ENCODE data around the gene ADGRF4. TPM values are rescaled to one million over a fixed set of nuclear protein-coding genes. Genes with fewer than 3 reads are reported as not detected.

ADGRF4 gene
- total and polyA plus RNA-seq, 9 donors = 0.11 to 1.3 (median 0.27) TPM; not detected in 2

GRCh38 chr6:47679322-47679906, 19.0 kb upstream of the ADGRF4 start:
- WGBS, 3 donors = 52 to 79% (median 69%) methylated on average over 4 of the region's 4 CpGs
- no peaks in the 10 kb centered on the region for H3K4me1 ChIP-seq (ENCODE audit: insufficient read depth)
- no peaks in the 10 kb centered on the region for H3K27me3 ChIP-seq
- H3K9me3 ChIP-seq = no peaks in the 10 kb centered on the region
- intact Hi-C loops (cut with DNase I) = no loop called here
- no peaks in the 10 kb centered on the region for H3K36me3 ChIP-seq
- H3K4me3 ChIP-seq = no peak overlapping the region
- TF ChIP-seq EP300 (IDR thresholded peaks at IDR 0.05) = no peak
- TF ChIP-seq CTCF (IDR thresholded peaks at IDR 0.05) = no peak
- no peak for TF ChIP-seq POLR2A (IDR thresholded peaks at IDR 0.05)
- H3K27ac ChIP-seq = no peak overlapping the region
- no peak for DNase-seq

DNA sequence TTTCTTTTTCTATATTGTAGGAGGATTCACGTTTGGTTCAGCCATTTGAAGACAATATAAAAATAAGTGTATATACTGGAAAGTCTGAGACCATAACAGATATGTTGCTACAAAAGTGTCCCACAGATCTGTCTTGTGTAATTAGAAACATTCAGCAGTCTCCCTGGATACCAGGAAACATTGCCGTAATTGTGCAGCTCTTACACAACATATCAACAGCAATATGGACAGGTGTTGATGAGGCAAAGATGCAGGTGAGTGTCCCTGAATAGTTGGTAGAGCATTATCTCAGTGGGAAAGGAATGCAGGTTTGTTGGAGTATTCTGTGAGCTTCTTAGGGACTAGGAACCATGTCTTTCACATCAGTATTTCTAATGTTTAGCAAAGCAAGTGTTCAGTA, 18.3 kb upstream of the ADGRF4 start:
- Histone ChIP-seq H3K4me1 (ENCODE audit: insufficient read depth) (no peaks in the 10 kb centered on the region), H3K4me3 (no peak overlapping the region), H3K9me3 (no peaks in the 10 kb centered on the region), H3K27ac (no peak overlapping the region), H3K36me3 (no peaks in the 10 kb centered on the region), H3K27me3 (no peaks in the 10 kb centered on the region)
- DNase-seq = no peak
- 73 to 86% (median 76%) methylated on average over 2 of the region's 2 CpGs for WGBS, 3 donors
- intact Hi-C loops (cut with DNase I) = no loop called here
- TF ChIP-seq CTCF (IDR thresholded peaks at IDR 0.05) (no peak), POLR2A (IDR thresholded peaks at IDR 0.05) (no peak), EP300 (IDR thresholded peaks at IDR 0.05) (no peak)

DNA sequence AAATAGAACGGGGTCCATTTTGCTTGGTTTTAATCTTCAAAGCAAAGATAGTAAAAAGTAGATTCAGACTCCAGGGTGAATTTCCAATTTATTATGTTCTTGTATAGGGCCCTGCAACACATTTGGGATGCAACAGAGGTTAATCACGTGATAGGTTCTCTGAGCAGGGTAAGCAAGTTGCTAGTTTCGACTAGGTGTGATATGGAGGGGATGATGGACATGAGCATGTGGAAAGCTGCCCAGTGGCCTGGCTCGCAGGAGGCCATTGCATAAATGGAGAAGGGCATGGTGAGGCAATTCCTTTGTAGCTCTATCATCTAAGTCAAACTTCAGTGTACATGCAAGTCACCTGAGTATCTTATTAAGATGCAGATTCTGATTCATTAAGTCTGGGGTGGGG, 17.7 kb upstream of the ADGRF4 start:
- no peak overlapping the region for H3K4me3 ChIP-seq
- 83 to 91% (median 87%) methylated on average over 4 of the region's 4 CpGs for WGBS, 3 donors

DNA sequence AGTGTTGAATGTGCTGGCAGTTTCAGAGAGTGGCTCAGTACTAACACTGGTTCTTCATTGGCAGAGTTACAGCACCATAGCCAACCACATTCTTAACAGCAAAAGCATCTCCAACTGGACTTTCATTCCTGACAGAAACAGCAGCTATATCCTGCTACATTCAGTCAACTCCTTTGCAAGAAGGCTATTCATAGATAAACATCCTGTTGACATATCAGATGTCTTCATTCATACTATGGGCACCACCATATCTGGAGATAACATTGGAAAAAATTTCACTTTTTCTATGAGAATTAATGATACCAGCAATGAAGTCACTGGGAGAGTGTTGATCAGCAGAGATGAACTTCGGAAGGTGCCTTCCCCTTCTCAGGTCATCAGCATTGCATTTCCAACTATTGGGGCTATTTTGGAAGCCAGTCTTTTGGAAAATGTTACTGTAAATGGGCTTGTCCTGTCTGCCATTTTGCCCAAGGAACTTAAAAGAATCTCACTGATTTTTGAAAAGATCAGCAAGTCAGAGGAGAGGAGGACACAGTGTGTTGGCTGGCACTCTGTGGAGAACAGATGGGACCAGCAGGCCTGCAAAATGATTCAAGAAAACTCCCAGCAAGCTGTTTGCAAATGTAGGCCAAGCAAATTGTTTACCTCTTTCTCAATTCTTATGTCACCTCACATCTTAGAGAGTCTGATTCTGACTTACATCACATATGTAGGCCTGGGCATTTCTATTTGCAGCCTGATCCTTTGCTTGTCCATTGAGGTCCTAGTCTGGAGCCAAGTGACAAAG, 17.0 kb upstream of the ADGRF4 start:
- intact Hi-C loops (cut with DNase I) = no loop called here
- H3K4me3 ChIP-seq = no peak overlapping the region
- H3K36me3 ChIP-seq = no peaks in the 10 kb centered on the region
- no peak for TF ChIP-seq EP300 (IDR thresholded peaks at IDR 0.05)
- no peak for TF ChIP-seq POLR2A (IDR thresholded peaks at IDR 0.05)
- no peak for TF ChIP-seq CTCF (IDR thresholded peaks at IDR 0.05)
- 87 to 93% (median 91%) methylated on average over 1 of the region's 1 CpG for WGBS, 3 donors
- no peak overlapping the region for H3K27ac ChIP-seq
- DNase-seq = no peak
- no peaks in the 10 kb centered on the region for H3K27me3 ChIP-seq
- H3K4me1 ChIP-seq (ENCODE audit: insufficient read depth) = no peaks in the 10 kb centered on the region
- no peaks in the 10 kb centered on the region for H3K9me3 ChIP-seq

More for the DNA sequence above, 17.7 kb upstream of the ADGRF4 start:
- intact Hi-C loops (cut with DNase I) = no loop called here
- Histone ChIP-seq H3K36me3 (no peaks in the 10 kb centered on the region), H3K4me1 (ENCODE audit: insufficient read depth) (no peaks in the 10 kb centered on the region), H3K27me3 (no peaks in the 10 kb centered on the region), H3K9me3 (no peaks in the 10 kb centered on the region), H3K27ac (no peak overlapping the region)
- TF ChIP-seq CTCF (IDR thresholded peaks at IDR 0.05) (no peak), POLR2A (IDR thresholded peaks at IDR 0.05) (no peak), EP300 (IDR thresholded peaks at IDR 0.05) (no peak)
- DNase-seq = no peak
